GM10266 (cell line): ENCODE results near the gene HES4.

Experiments
- DNase-seq: peaks from one replicate; pipeline ENCODE4 v3.0.0; 2012; ENCODE audit errors: extremely low spot score
- CTCF ChIP-seq: IDR thresholded peaks from 2 replicates; pipeline ENCODE4 v1.5.1; 2012; ENCODE audit warnings: mild to moderate bottlenecking, low read depth; ENCODE audit not compliant: control insufficient read depth, insufficient read depth; ENCODE audit errors: missing control alignments

Gene HES4

GRCh38 chr1:950268-950667, 49.6 kb downstream of the HES4 start:
- no peak for TF ChIP-seq CTCF
- no peak for DNase-seq
